ENCODE measurements around the gene SYS1. TPM values are rescaled to one million over a fixed set of nuclear protein-coding genes. Genes with fewer than 3 reads are reported as not detected.

SYS1 gene
- total RNA-seq, 4 donors from 2014 or later, result 29.3 to 55.3 (median 34.7) TPM

DNA sequence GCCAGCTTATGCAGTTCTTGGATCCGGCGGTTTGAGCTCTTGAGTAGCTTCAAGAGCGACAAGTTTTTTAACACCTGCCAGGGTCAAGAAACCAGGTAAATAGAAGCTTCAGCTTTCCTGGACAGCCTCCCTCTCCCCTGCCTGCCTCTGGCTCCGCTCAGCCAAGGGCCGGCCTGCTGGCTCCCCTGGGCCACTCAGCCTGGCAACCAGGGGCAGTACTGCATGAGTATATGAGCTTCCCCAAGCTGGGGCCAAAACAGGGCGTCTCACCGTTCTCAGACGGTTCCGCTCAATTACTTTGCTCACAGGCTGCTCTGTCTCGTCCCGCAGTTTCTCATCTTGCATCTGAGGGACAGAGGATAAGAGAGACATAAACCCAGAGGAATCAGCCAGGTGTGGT lies 14.3 kb downstream of the SYS1 start:
- 60 to 73% methylated on average over 1 to 6 of the region's 11 CpGs for WGBS, 2 donors (ENCODE audit: low coverage in 1 of 2)
- no peak for ATAC-seq
- H3K4me1 ChIP-seq, result peaks cover 0 to 20% (median 6%) of the 10 kb centered on the region in 3 donors
- peaks cover 0 to 9% of the 10 kb centered on the region in 2 donors for H3K36me3 ChIP-seq
- H3K27me3 ChIP-seq, result no peaks in the 10 kb centered on the region
- no peak overlapping the region for H3K27ac ChIP-seq
- no peak overlapping the region for H3K4me3 ChIP-seq
- no peaks in the 10 kb centered on the region for H3K9me3 ChIP-seq
- TF ChIP-seq POLR2A (IDR thresholded peaks at IDR 0.05) (no peak), POLR2AphosphoS5 (IDR thresholded peaks at IDR 0.05) (no peak), EP300 (IDR thresholded peaks at IDR 0.05) (no peak)
- TF ChIP-seq, protein P1, sequence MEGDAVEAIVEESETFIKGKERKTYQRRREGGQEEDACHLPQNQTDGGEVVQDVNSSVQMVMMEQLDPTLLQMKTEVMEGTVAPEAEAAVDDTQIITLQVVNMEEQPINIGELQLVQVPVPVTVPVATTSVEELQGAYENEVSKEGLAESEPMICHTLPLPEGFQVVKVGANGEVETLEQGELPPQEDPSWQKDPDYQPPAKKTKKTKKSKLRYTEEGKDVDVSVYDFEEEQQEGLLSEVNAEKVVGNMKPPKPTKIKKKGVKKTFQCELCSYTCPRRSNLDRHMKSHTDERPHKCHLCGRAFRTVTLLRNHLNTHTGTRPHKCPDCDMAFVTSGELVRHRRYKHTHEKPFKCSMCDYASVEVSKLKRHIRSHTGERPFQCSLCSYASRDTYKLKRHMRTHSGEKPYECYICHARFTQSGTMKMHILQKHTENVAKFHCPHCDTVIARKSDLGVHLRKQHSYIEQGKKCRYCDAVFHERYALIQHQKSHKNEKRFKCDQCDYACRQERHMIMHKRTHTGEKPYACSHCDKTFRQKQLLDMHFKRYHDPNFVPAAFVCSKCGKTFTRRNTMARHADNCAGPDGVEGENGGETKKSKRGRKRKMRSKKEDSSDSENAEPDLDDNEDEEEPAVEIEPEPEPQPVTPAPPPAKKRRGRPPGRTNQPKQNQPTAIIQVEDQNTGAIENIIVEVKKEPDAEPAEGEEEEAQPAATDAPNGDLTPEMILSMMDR (IDR thresholded peaks at IDR 0.05), result no peak

DNA sequence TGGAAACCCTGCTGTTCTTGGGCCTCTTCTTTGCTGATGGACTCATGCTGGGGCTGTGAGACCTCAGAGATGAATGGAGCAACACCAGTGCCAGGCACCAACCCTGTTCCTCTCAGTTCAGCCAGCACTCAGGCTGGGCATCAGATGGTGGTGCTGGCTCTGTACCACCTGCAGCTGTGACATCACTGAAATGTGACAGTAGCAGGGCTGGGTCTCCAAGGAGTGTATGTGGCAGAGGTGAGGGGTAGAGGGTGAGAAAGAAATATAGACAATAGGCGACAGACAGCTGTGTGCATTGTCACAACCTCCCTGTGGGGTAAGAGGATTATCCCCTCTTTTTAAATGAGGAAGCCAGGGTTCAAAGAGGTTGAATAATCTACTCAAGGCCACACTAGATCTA lies 15.2 kb downstream of the SYS1 start, which contains the start of gene TP53TG5:
TP53TG5 (minus strand) TSS at position 135 of the 400 bp plus-strand sequence; CDS start at position 46, 89 bp downstream.
- no peak for TF ChIP-seq EP300 (IDR thresholded peaks at IDR 0.05)
- no peak for TF ChIP-seq POLR2AphosphoS5 (IDR thresholded peaks at IDR 0.05)
- H3K4me1 ChIP-seq, result peaks cover 0 to 11% (median 0%) of the 10 kb centered on the region in 3 donors
- no peak within 1 kb of the TSS for H3K27ac ChIP-seq
- no peaks in the 10 kb centered on the region for H3K27me3 ChIP-seq
- H3K4me3 ChIP-seq, result no peak within 1 kb of the TSS
- H3K9me3 ChIP-seq, result no peaks in the 10 kb centered on the region
- no peak for ATAC-seq
- H3K36me3 ChIP-seq, result peaks cover 0 to 9% of the 10 kb centered on the region in 2 donors
- 63 to 73% methylated on average over 1 of the region's 1 CpG for WGBS, 2 donors (ENCODE audit: low coverage in 1 of 2)

DNA sequence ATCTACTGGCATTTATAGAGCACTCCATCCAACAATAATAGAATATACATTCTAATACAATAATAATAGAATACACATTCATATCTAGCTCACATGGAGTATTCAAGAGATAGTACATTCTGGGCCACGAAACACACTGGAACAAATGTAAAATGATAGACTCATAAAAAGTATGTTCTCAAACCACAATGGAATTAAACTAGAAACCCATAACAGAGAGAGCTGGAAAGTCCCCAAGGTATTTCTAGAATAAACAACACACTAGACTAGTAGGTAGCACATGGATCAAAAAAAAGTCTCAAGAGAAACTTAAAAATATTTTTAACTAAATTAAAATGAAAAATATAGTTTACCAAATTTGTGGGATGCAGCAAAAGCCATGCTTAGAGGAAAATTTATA lies 24.3 kb downstream of the SYS1 start:
- no peak overlapping the region for H3K27ac ChIP-seq
- no peak overlapping the region for H3K4me3 ChIP-seq
- no peak for ATAC-seq
- no peaks in the 10 kb centered on the region for H3K9me3 ChIP-seq
- no peaks in the 10 kb centered on the region for H3K36me3 ChIP-seq
- 87 to 90% methylated on average over 1 of the region's 1 CpG for WGBS, 2 donors (ENCODE audit: low coverage in 1 of 2)
- no peaks in the 10 kb centered on the region for H3K27me3 ChIP-seq
- H3K4me1 ChIP-seq, result no peaks in the 10 kb centered on the region
- TF ChIP-seq EP300 (IDR thresholded peaks at IDR 0.05) (no peak), POLR2AphosphoS5 (IDR thresholded peaks at IDR 0.05) (no peak), POLR2A (IDR thresholded peaks at IDR 0.05) (no peak)
- TF ChIP-seq, protein P1 (IDR thresholded peaks at IDR 0.05), result no peak

DNA sequence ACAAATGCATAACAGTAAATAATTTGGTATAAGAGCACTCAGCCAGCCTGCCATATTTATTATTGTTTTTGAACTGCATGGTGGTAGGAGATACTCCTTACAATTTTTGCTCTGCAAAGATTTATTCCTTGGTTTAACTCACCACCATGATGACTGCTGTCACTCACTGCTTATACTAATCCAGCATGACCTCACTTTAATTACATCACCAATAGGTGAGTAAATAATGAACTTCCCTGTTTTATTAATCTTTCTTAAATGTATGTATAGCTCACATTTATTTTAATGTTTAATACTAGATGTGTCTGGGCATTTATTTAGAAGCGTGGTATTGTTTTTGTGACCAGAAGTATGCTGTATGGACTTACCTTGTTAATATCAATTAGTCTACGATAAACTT lies 28.0 kb downstream of the SYS1 start:
- Histone ChIP-seq H3K4me1 (no peaks in the 10 kb centered on the region), H3K4me3 (no peak overlapping the region), H3K27me3 (no peaks in the 10 kb centered on the region), H3K27ac (no peak overlapping the region), H3K9me3 (no peaks in the 10 kb centered on the region), H3K36me3 (peaks cover 0 to 15% of the 10 kb centered on the region in 2 donors)
- WGBS, 2 donors (ENCODE audit: low coverage in 1 of 2), result 92 to 100% methylated on average over 2 of the region's 2 CpGs
- no peak for TF ChIP-seq POLR2A (IDR thresholded peaks at IDR 0.05)
- TF ChIP-seq POLR2AphosphoS5 (IDR thresholded peaks at IDR 0.05), result no peak
- TF ChIP-seq EP300 (IDR thresholded peaks at IDR 0.05), result no peak
- TF ChIP-seq, protein P1 (IDR thresholded peaks at IDR 0.05), result no peak
- no peak for ATAC-seq

DNA sequence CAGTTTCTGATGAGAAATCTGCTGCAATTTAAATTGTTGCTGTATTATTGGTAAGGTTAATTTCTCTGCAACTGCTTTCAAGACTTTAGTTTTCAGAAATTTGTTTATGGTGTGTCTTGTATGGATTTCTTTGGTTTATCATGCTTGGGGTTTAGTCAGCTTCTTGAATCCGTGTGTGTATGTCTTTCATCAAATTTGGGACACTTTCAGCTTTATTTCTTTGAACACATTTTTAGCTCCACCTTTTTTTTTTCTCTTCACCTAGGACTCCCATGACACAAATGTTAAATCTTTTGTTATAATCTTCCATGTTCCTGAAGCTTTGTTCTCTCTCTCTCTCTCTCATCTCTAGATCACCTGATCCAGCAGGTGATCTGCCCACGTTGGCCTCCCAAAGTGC lies 28.6 kb downstream of the SYS1 start:
- Histone ChIP-seq H3K9me3 (no peaks in the 10 kb centered on the region), H3K36me3 (peaks cover 0 to 18% of the 10 kb centered on the region in 2 donors), H3K27ac (no peak overlapping the region), H3K27me3 (no peaks in the 10 kb centered on the region), H3K4me3 (no peak overlapping the region), H3K4me1 (no peaks in the 10 kb centered on the region)
- ATAC-seq, result no peak
- TF ChIP-seq POLR2AphosphoS5 (IDR thresholded peaks at IDR 0.05) (no peak), EP300 (IDR thresholded peaks at IDR 0.05) (no peak), POLR2A (IDR thresholded peaks at IDR 0.05) (no peak)
- TF ChIP-seq, protein P1 (IDR thresholded peaks at IDR 0.05), result no peak
- WGBS, 2 donors (ENCODE audit: low coverage in 1 of 2), result 53 to 73% methylated on average over 2 of the region's 2 CpGs
